HEK293 (cell line): ENCODE data around the gene IGFLR1.

Experiments
- REPIN1 ChIP-seq: fragments of 450-650 bp; formaldehyde crosslinking; IDR thresholded peaks from 2 replicates; pipeline ENCODE4 v1.5.1; 2017; ENCODE audit warnings: missing biosample characterization, missing genetic modification characterization, low read depth
- SP3 ChIP-seq: fragments of 450-650 bp; formaldehyde crosslinking; IDR thresholded peaks from 2 replicates; pipeline ENCODE4 v1.5.1; 2016; ENCODE audit warnings: missing biosample characterization, missing genetic modification characterization
- YY1 ChIP-seq: fragments of 450-650 bp; formaldehyde crosslinking; IDR thresholded peaks from 2 replicates; pipeline ENCODE4 v1.5.1; 2018; ENCODE audit warnings: missing biosample characterization, missing genetic modification characterization
- ZFP41 ChIP-seq: fragments of 450-650 bp; formaldehyde crosslinking; IDR thresholded peaks from 2 replicates; pipeline ENCODE4 v1.5.1; 2016; ENCODE audit warnings: missing biosample characterization, missing genetic modification characterization, borderline replicate concordance
- ZNF302 ChIP-seq: fragments of 450-650 bp; formaldehyde crosslinking; IDR thresholded peaks from 2 replicates; pipeline ENCODE4 v1.5.1; 2016; ENCODE audit warnings: missing biosample characterization, missing genetic modification characterization, low read depth
- ZNF311 ChIP-seq: fragments of 450-650 bp; formaldehyde crosslinking; IDR thresholded peaks from 2 replicates; pipeline ENCODE4 v1.5.1; 2017; ENCODE audit warnings: missing biosample characterization, missing genetic modification characterization, borderline replicate concordance
- ZNF555 ChIP-seq: fragments of 450-650 bp; formaldehyde crosslinking; conservative IDR thresholded peaks from 2 replicates; pipeline ENCODE4 v1.5.1; 2017; ENCODE audit warnings: missing biosample characterization, mild to moderate bottlenecking, missing genetic modification characterization, inconsistent platforms
- ZNF677 ChIP-seq: fragments of 450-650 bp; IDR thresholded peaks from 2 replicates; pipeline ENCODE4 v1.5.0; 2018; ENCODE audit warnings: missing biosample characterization, mild to moderate bottlenecking, missing genetic modification characterization, moderate library complexity
- TF ChIP-seq, protein P1 (sequence below): fragments of 450-650 bp; formaldehyde crosslinking; IDR thresholded peaks from 2 replicates; pipeline ENCODE4 v1.5.1; 2016; ENCODE audit warnings: missing biosample characterization, missing genetic modification characterization
- TF ChIP-seq, protein P2 (sequence below): IDR thresholded peaks from 2 replicates; pipeline ENCODE4 v1.6.1; 2011; ENCODE audit warnings: mild to moderate bottlenecking, low read depth, low read length, borderline replicate concordance

GRCh38 chr19:35759697-35760096 is 17.4 kb upstream of the IGFLR1 start:
- TF ChIP-seq, protein P1, sequence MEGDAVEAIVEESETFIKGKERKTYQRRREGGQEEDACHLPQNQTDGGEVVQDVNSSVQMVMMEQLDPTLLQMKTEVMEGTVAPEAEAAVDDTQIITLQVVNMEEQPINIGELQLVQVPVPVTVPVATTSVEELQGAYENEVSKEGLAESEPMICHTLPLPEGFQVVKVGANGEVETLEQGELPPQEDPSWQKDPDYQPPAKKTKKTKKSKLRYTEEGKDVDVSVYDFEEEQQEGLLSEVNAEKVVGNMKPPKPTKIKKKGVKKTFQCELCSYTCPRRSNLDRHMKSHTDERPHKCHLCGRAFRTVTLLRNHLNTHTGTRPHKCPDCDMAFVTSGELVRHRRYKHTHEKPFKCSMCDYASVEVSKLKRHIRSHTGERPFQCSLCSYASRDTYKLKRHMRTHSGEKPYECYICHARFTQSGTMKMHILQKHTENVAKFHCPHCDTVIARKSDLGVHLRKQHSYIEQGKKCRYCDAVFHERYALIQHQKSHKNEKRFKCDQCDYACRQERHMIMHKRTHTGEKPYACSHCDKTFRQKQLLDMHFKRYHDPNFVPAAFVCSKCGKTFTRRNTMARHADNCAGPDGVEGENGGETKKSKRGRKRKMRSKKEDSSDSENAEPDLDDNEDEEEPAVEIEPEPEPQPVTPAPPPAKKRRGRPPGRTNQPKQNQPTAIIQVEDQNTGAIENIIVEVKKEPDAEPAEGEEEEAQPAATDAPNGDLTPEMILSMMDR (tag by site-specific recombination): no peak
- no peak for TF ChIP-seq ZNF677 (tag by site-specific recombination)
- TF ChIP-seq ZNF555 (tag by site-specific recombination): no peak
- TF ChIP-seq REPIN1: no peak
- TF ChIP-seq, protein P2, sequence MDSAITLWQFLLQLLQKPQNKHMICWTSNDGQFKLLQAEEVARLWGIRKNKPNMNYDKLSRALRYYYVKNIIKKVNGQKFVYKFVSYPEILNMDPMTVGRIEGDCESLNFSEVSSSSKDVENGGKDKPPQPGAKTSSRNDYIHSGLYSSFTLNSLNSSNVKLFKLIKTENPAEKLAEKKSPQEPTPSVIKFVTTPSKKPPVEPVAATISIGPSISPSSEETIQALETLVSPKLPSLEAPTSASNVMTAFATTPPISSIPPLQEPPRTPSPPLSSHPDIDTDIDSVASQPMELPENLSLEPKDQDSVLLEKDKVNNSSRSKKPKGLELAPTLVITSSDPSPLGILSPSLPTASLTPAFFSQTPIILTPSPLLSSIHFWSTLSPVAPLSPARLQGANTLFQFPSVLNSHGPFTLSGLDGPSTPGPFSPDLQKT: no peak
- no peak for TF ChIP-seq ZNF302 (tag by site-specific recombination)
- no peak for TF ChIP-seq YY1 (tag by site-specific recombination)
- no peak for TF ChIP-seq ZNF311 (tag by site-specific recombination)
- TF ChIP-seq ZFP41 (tag by site-specific recombination): no peak
- no peak for TF ChIP-seq SP3 (tag by site-specific recombination)
